RWPE2 (cell line): Measurements from ENCODE around the gene GRK5.

Experiments
- ATAC-seq: fragments of 200-7000 bp; cut with Tn5 transposase; 3 replicates; pipeline ENCODE4 v1.9.1; 2021; ENCODE audit warnings: low read depth
- DNase-seq: peaks from one replicate; pipeline ENCODE4 v3.0.0-alpha.2; 2020; ENCODE audit warnings: low spot score
- H3K27ac ChIP-seq: fragments of 450-650 bp; 2 replicates; pipeline ENCODE4 v1.5.1; 2017; ENCODE audit warnings: mild to moderate bottlenecking; ENCODE audit not compliant: poor library complexity, severe bottlenecking
- H3K27me3 ChIP-seq: fragments of 250-450 bp; sonication (Bioruptor Pico); 2 replicates; pipeline ENCODE4 v1.5.1; 2021; ENCODE audit warnings: mild to moderate bottlenecking, moderate library complexity; ENCODE audit not compliant: insufficient read depth, poor library complexity, severe bottlenecking
- H3K36me3 ChIP-seq: fragments of 250-450 bp; sonication (Bioruptor Pico); 2 replicates; pipeline ENCODE4 v1.5.1; 2020; ENCODE audit warnings: low read depth, mild to moderate bottlenecking, moderate library complexity
- H3K4me1 ChIP-seq: fragments of 250-450 bp; sonication (Bioruptor Pico); 2 replicates; pipeline ENCODE4 v1.5.1; 2021; ENCODE audit warnings: mild to moderate bottlenecking, moderate library complexity; ENCODE audit not compliant: insufficient read depth, poor library complexity, severe bottlenecking
- H3K4me3 ChIP-seq: fragments of 250-450 bp; sonication (Bioruptor Pico); 2 replicates; pipeline ENCODE4 v1.5.1; 2021; ENCODE audit warnings: mild to moderate bottlenecking, moderate library complexity; ENCODE audit not compliant: severe bottlenecking
- H3K9me3 ChIP-seq: fragments of 250-450 bp; sonication (Bioruptor Pico); 2 replicates; pipeline ENCODE4 v1.5.1; 2021; ENCODE audit warnings: mild to moderate bottlenecking, moderate library complexity; ENCODE audit not compliant: severe bottlenecking
- TF ChIP-seq, protein P1 (sequence below): fragments of 450-650 bp; IDR thresholded peaks from one replicate; pipeline ENCODE4 v1.5.1; 2017; ENCODE audit warnings: mild to moderate bottlenecking, moderate library complexity; ENCODE audit not compliant: poor library complexity, severe bottlenecking

The GRK5 gene

DNA sequence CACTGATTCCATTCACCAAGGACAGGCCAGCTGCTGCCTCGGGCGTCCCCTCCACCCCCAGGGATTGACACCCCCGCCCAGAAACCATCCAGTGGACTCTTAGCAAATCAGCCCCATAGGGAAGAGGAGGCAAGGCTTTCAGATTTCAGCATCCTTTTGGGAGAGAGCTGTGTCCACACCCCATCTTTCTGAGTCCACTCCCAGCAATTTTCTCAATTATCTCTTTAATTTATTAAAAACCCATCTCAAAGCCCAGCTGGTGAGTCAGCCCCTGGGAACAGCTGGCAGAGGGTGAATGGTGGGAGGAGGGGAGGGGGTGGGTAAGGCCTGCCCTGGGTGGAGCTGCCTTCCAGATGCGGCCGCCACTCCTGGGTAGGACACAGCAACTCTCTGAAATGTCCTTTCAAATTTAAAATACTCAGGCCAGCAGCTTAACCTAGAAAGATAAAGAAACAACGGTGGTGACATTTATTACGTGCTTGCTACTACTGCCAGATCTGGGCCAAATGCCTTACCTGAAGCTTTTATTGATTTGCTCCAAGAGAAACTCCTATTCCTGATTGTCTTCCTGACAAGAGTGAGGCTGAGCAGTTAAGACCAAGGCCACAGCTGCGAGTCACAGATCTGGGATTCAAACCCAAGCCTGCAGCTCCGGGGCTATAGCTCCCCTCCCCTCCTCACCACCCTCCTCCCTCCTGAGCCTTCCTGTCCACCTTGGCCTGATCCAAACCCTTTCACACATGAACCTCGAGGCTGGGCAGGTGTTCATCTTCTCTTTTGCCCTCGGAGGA lies 214.7 kb downstream of the GRK5 start:
- DNase-seq (no peak), ATAC-seq (no peak)

DNA sequence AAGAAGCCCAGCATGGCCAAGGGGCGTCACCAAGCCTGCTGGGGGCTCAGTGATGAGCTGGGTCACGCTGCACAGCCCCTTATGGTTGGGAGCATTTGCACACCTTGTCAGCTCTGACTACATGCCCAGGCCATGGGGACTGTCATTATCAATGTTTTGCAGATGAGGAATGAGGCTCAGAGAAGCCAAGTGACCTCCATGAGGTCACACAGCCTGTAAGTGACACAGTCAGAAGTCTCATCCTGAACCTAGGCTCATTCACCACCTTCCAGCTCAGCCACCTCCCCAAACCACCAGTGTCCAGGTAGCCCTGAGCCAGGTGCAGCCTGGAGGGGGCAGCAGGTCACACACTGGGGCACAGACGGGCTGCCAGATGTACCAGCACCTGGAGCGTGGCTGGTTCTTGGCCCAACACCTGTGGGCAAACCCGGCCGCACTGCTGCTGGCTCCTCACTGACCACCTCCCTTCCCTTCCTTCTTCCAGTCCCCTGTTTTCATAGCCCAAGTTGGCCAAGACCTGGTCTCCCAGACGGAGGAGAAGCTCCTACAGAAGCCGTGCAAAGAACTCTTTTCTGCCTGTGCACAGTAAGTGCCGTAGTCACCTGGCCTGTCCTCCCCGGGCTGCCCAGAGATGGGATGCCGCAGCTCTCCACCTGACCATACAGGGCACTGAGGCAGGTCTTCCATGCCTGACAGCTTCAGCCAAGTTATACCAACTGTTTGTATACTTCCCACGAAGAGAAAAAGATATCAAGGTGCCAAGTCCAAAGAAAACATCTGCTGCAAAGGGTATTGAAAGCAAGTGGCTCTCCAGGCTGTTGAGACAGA lies 215.5 kb downstream of the GRK5 start:
- TF ChIP-seq, protein P1, sequence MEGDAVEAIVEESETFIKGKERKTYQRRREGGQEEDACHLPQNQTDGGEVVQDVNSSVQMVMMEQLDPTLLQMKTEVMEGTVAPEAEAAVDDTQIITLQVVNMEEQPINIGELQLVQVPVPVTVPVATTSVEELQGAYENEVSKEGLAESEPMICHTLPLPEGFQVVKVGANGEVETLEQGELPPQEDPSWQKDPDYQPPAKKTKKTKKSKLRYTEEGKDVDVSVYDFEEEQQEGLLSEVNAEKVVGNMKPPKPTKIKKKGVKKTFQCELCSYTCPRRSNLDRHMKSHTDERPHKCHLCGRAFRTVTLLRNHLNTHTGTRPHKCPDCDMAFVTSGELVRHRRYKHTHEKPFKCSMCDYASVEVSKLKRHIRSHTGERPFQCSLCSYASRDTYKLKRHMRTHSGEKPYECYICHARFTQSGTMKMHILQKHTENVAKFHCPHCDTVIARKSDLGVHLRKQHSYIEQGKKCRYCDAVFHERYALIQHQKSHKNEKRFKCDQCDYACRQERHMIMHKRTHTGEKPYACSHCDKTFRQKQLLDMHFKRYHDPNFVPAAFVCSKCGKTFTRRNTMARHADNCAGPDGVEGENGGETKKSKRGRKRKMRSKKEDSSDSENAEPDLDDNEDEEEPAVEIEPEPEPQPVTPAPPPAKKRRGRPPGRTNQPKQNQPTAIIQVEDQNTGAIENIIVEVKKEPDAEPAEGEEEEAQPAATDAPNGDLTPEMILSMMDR = no peak
- ATAC-seq = no peak
- H3K27ac ChIP-seq = no peak overlapping the region

More for the DNA sequence above, 214.7 kb downstream of the GRK5 start:
- no peaks in the 10 kb centered on the region for H3K36me3 ChIP-seq
- TF ChIP-seq, protein P1 = no peak
- H3K4me3 ChIP-seq = no peak overlapping the region
- H3K9me3 ChIP-seq = no peaks in the 10 kb centered on the region
- no peaks in the 10 kb centered on the region for H3K27me3 ChIP-seq
- H3K4me1 ChIP-seq = no peaks in the 10 kb centered on the region
- H3K27ac ChIP-seq = no peak overlapping the region

GRCh38 chr10:119423510-119424257 lies 216.3 kb downstream of the GRK5 start:
- DNase-seq = no peak
- H3K9me3 ChIP-seq = no peaks in the 10 kb centered on the region
- H3K4me3 ChIP-seq = no peak overlapping the region
- no peak overlapping the region for H3K27ac ChIP-seq
- no peaks in the 10 kb centered on the region for H3K4me1 ChIP-seq
- H3K36me3 ChIP-seq = no peaks in the 10 kb centered on the region
- ATAC-seq = no peak
- TF ChIP-seq, protein P1 = no peak
- H3K27me3 ChIP-seq = no peaks in the 10 kb centered on the region

More for the DNA sequence above, 215.5 kb downstream of the GRK5 start:
- H3K9me3 ChIP-seq = no peaks in the 10 kb centered on the region
- no peaks in the 10 kb centered on the region for H3K36me3 ChIP-seq
- no peak for DNase-seq
- no peaks in the 10 kb centered on the region for H3K4me1 ChIP-seq
- no peaks in the 10 kb centered on the region for H3K27me3 ChIP-seq
- no peak overlapping the region for H3K4me3 ChIP-seq

GRCh38 chr10:119424258-119424975 lies 217.0 kb downstream of the GRK5 start:
- Histone ChIP-seq H3K36me3 (no peaks in the 10 kb centered on the region), H3K27me3 (no peaks in the 10 kb centered on the region), H3K4me3 (no peak overlapping the region), H3K27ac (no peak overlapping the region), H3K9me3 (no peaks in the 10 kb centered on the region), H3K4me1 (no peaks in the 10 kb centered on the region)
- no peak for DNase-seq
- TF ChIP-seq, protein P1 = no peak
- no peak for ATAC-seq
